T-helper 17 cell (primary cell): ENCODE results near the gene CASP8. TPM values are rescaled to one million over a fixed set of nuclear protein-coding genes. Genes with fewer than 3 reads are reported as not detected.
"Not testable (repeated sequence)": the region's sequence is repeated elsewhere in the genome, so short reads cannot be mapped to it uniquely, and the experiment has no call there.

Experiments used
- ATAC-seq: fragments of 150-1000 bp; cut with Tn5 transposase; 2 replicates; pipeline ENCODE4 v1.10.0; 2021; ENCODE audit warnings: mild to moderate bottlenecking, moderate library complexity
- DNase-seq, 3 donors: peaks; one replicate each; pipeline versions ENCODE4 v3.0.0 to v3.0.0-alpha.2; 2020 to 2021
- H3K9me3 ChIP-seq: one replicate; pipeline ENCODE4 v1.7.0; 2013; ENCODE audit warnings: low read length, mild to moderate bottlenecking; ENCODE audit not compliant: control insufficient read depth, poor library complexity, severe bottlenecking
- H3K27ac Mint-ChIP-seq: one replicate; pipeline ENCODE4 v1.8.0; 2022; ENCODE audit warnings: mild to moderate bottlenecking, moderate library complexity, mixed read lengths
- H3K27me3 Mint-ChIP-seq: one replicate; pipeline ENCODE4 v1.8.0; 2022; ENCODE audit warnings: mixed read lengths
- H3K36me3 Mint-ChIP-seq: one replicate; pipeline ENCODE4 v1.8.0; 2022; ENCODE audit warnings: low read depth, mixed read lengths
- H3K4me1 Mint-ChIP-seq: one replicate; pipeline ENCODE4 v1.8.0; 2022; ENCODE audit warnings: mild to moderate bottlenecking, mixed read lengths
- H3K4me3 Mint-ChIP-seq: one replicate; pipeline ENCODE4 v1.8.0; 2022; ENCODE audit warnings: mild to moderate bottlenecking, moderate library complexity, mixed read lengths
- total RNA-seq, 4 donors: library from RNA in 2 of 4; stranded (reverse) in 2 of 4; gene quantifications; one replicate each; pipeline ENCODE4 v1.2.3 and lab custom pipeline; 2022 to 2026

Gene CASP8
- total RNA-seq, 2 donors from 2014 or later = 191 to 201 TPM

- no peaks in the 10 kb centered on the region for H3K9me3 ChIP-seq
- no peak for DNase-seq
- H3K4me1 Mint-ChIP-seq = no peaks in the 10 kb centered on the region
Observed at GRCh38 chr2:201298462-201299052, 38.2 kb downstream of the CASP8 start.

GRCh38 chr2:201299929-201300328 lies 39.6 kb downstream of the CASP8 start:
- H3K4me3 Mint-ChIP-seq, DNase-seq, ATAC-seq, H3K9me3 ChIP-seq, H3K27me3 Mint-ChIP-seq, H3K27ac Mint-ChIP-seq, H3K4me1 Mint-ChIP-seq, H3K36me3 Mint-ChIP-seq: not testable (repeated sequence)

More at GRCh38 chr2:201298462-201299052, 38.2 kb downstream of the CASP8 start:
- H3K27me3 Mint-ChIP-seq = no peaks in the 10 kb centered on the region
- no peak overlapping the region for H3K27ac Mint-ChIP-seq
- ATAC-seq = no peak
- peaks cover 2% of the 10 kb centered on the region for H3K36me3 Mint-ChIP-seq
- H3K4me3 Mint-ChIP-seq = no peak overlapping the region

- H3K27me3 Mint-ChIP-seq = no peaks in the 10 kb centered on the region
- no peaks in the 10 kb centered on the region for H3K9me3 ChIP-seq
- DNase-seq = no peak
- H3K36me3 Mint-ChIP-seq = peaks cover 5% of the 10 kb centered on the region
- H3K27ac Mint-ChIP-seq = no peak overlapping the region
- no peak overlapping the region for H3K4me3 Mint-ChIP-seq
- H3K4me1 Mint-ChIP-seq = no peaks in the 10 kb centered on the region
- ATAC-seq = no peak
Observed at GRCh38 chr2:201307876-201308275, 47.5 kb downstream of the CASP8 start.

GRCh38 chr2:201308914-201309313 lies 48.6 kb downstream of the CASP8 start:
- no peak overlapping the region for H3K4me3 Mint-ChIP-seq
- ATAC-seq = no peak

GRCh38 chr2:201313362-201313761 lies 53.0 kb downstream of the CASP8 start:
- H3K27ac Mint-ChIP-seq = no peak overlapping the region
- H3K27me3 Mint-ChIP-seq = no peaks in the 10 kb centered on the region
- H3K36me3 Mint-ChIP-seq = peaks cover 5% of the 10 kb centered on the region

More at GRCh38 chr2:201308914-201309313, 48.6 kb downstream of the CASP8 start:
- DNase-seq = no peak
- Mint-ChIP-seq H3K4me1 (no peaks in the 10 kb centered on the region), H3K27ac (no peak overlapping the region), H3K27me3 (no peaks in the 10 kb centered on the region), H3K36me3 (peaks cover 5% of the 10 kb centered on the region)
- H3K9me3 ChIP-seq = no peaks in the 10 kb centered on the region

GRCh38 chr2:201319511-201319910 lies 59.2 kb downstream of the CASP8 start:
- H3K9me3 ChIP-seq = peaks cover 3% of the 10 kb centered on the region
- no peak overlapping the region for H3K4me3 Mint-ChIP-seq
- H3K27me3 Mint-ChIP-seq = no peaks in the 10 kb centered on the region
- DNase-seq = no peak
- no peaks in the 10 kb centered on the region for H3K4me1 Mint-ChIP-seq
- H3K36me3 Mint-ChIP-seq = no peaks in the 10 kb centered on the region
- ATAC-seq = no peak
- no peak overlapping the region for H3K27ac Mint-ChIP-seq

More at GRCh38 chr2:201313362-201313761, 53.0 kb downstream of the CASP8 start:
- no peaks in the 10 kb centered on the region for H3K4me1 Mint-ChIP-seq
- H3K9me3 ChIP-seq = no peaks in the 10 kb centered on the region
- DNase-seq = no peak
- no peak for ATAC-seq
- H3K4me3 Mint-ChIP-seq = no peak overlapping the region

GRCh38 chr2:201320257-201320656 lies 59.9 kb downstream of the CASP8 start:
- Mint-ChIP-seq H3K27me3 (no peaks in the 10 kb centered on the region), H3K36me3 (no peaks in the 10 kb centered on the region), H3K4me3 (no peak overlapping the region), H3K4me1 (no peaks in the 10 kb centered on the region), H3K27ac (no peak overlapping the region)
- ATAC-seq (no peak), DNase-seq (no peak)
- peaks cover 3% of the 10 kb centered on the region for H3K9me3 ChIP-seq

- ATAC-seq (no peak), DNase-seq (no peak)
- peaks cover 3% of the 10 kb centered on the region for H3K9me3 ChIP-seq
- Mint-ChIP-seq H3K27ac (no peak overlapping the region), H3K27me3 (no peaks in the 10 kb centered on the region), H3K4me1 (no peaks in the 10 kb centered on the region), H3K36me3 (no peaks in the 10 kb centered on the region), H3K4me3 (no peak overlapping the region)
Observed at GRCh38 chr2:201320701-201321100, 60.4 kb downstream of the CASP8 start.

- peaks cover 3% of the 10 kb centered on the region for H3K9me3 ChIP-seq
- Mint-ChIP-seq H3K27me3 (no peaks in the 10 kb centered on the region), H3K4me1 (peaks cover 1% of the 10 kb centered on the region), H3K4me3 (no peak overlapping the region), H3K27ac (no peak overlapping the region), H3K36me3 (no peaks in the 10 kb centered on the region)
- ATAC-seq (no peak), DNase-seq (no peak)
Observed at GRCh38 chr2:201322772-201323171, 62.4 kb downstream of the CASP8 start.

GRCh38 chr2:201327678-201328077 lies 67.3 kb downstream of the CASP8 start:
- peaks cover 3% of the 10 kb centered on the region for H3K4me1 Mint-ChIP-seq
- no peak overlapping the region for H3K4me3 Mint-ChIP-seq
- no peak for DNase-seq
- ATAC-seq = no peak
- no peaks in the 10 kb centered on the region for H3K36me3 Mint-ChIP-seq
- no peaks in the 10 kb centered on the region for H3K27me3 Mint-ChIP-seq
- H3K9me3 ChIP-seq = no peaks in the 10 kb centered on the region
- no peak overlapping the region for H3K27ac Mint-ChIP-seq

- Mint-ChIP-seq H3K27ac (no peak overlapping the region), H3K27me3 (no peaks in the 10 kb centered on the region), H3K4me1 (peaks cover 3% of the 10 kb centered on the region), H3K36me3 (peaks cover 2% of the 10 kb centered on the region), H3K4me3 (no peak overlapping the region)
- DNase-seq (no peak), ATAC-seq (no peak)
- no peaks in the 10 kb centered on the region for H3K9me3 ChIP-seq
Observed at GRCh38 chr2:201329409-201329808, 69.1 kb downstream of the CASP8 start.

Other genes starting within 250 kb of the CASP8 start
- gene HYCC2, start 188.9 kb upstream of the CASP8 start, total RNA-seq = 10 to 100 TPM; 29.4 to 36.5 TPM
- 10 to 100 TPM; 23.7 to 33.8 TPM for gene NDUFB3, start 188.5 kb upstream of the CASP8 start, total RNA-seq
- 100 to 1,000 TPM; 221 to 223 TPM for gene CFLAR, start 144.4 kb upstream of the CASP8 start, total RNA-seq
- 10 to 100 TPM; 16.4 to 21.2 TPM for gene CASP10, start 77.4 kb upstream of the CASP8 start, total RNA-seq
- 1 to 10 TPM; 4.5 to 4.7 TPM for gene FLACC1, start 96.8 kb downstream of the CASP8 start, total RNA-seq
- gene TRAK2, start 190.9 kb downstream of the CASP8 start, total RNA-seq = 10 to 100 TPM; 31.4 to 40.7 TPM
- gene STRADB, start 191.2 kb downstream of the CASP8 start, total RNA-seq = 1 to 10 TPM; 6.9 to 8.3 TPM